B cell (primary cell): ENCODE data around the gene ADGRL2. TPM values are rescaled to one million over a fixed set of nuclear protein-coding genes. Genes with fewer than 3 reads are reported as not detected.

Experiments used
- ATAC-seq: fragments of 200-7000 bp; cut with Tn5 transposase; one replicate; pipeline ENCODE4 v1.10.0; 2021; ENCODE audit warnings: low read depth, mild to moderate bottlenecking, moderate number of reproducible peaks, moderate library complexity
- CTCF ChIA-PET: fragments of 350-600 bp; sonication (Branson Sonifier 250); formaldehyde crosslinking; loops from one replicate; lab custom pipeline; 2021; ENCODE audit warnings: antibody characterized with exemption, inconsistent platforms; lab: Charles Lee
- POLR2A ChIA-PET: fragments of 350-600 bp; sonication (Branson Sonifier 250); formaldehyde crosslinking; loops from one replicate; lab custom pipeline; 2021; ENCODE audit warnings: antibody characterized with exemption; lab: Charles Lee
- DNase-seq: peaks from one replicate; pipeline ENCODE4 v3.0.0; 2013
- H2AFZ ChIP-seq: 2 replicates; pipeline ENCODE4 v1.6.1; 2012; ENCODE audit warnings: mild to moderate bottlenecking, low read depth, low read length; ENCODE audit not compliant: insufficient read depth, poor library complexity, severe bottlenecking
- H3K27ac ChIP-seq, 2 donors: 1 replicate in 1 of 2; 2 replicates in 1 of 2; pipeline ENCODE4 v1.5.1; 2012 to 2013; ENCODE audit warnings: low read length in 2 of 2, mild to moderate bottlenecking in 2 of 2, moderate library complexity in 1 of 2
- H3K27me3 ChIP-seq, 4 experiments: fragments of 200-600 bp in 1 of 4; sonication (generic) in 1 of 4; replicated peaks in 1 of 4; 1 replicate in 2 of 4; 2 replicates in 2 of 4; pipeline versions ENCODE4 v1.6.1 to v1.7.0; 2013 to 2016; ENCODE audit warnings: low read length in 3 of 4, mild to moderate bottlenecking in 2 of 4, mixed read lengths in 1 of 4, moderate library complexity in 1 of 4; ENCODE audit not compliant: insufficient read depth in 4 of 4, control insufficient read depth in 3 of 4; ENCODE audit errors: control extremely low read depth in 1 of 4
- H3K36me3 ChIP-seq, 2 experiments: replicated peaks in 1 of 2; 1 replicate in 1 of 2; 2 replicates in 1 of 2; pipeline versions ENCODE4 v1.6.1 to v1.7.1; 2013; ENCODE audit warnings: low read length in 1 of 2; ENCODE audit not compliant: insufficient read depth in 2 of 2, control insufficient read depth in 1 of 2; ENCODE audit errors: control extremely low read depth in 1 of 2, extremely low read depth in 1 of 2
- H3K4me1 ChIP-seq, 2 donors: fragments of 200-600 bp in 1 of 2; sonication (generic) in 1 of 2; 1 replicate in 1 of 2; 2 replicates in 1 of 2; pipeline versions ENCODE4 v1.5.1 to v1.6.1; 2013 to 2017; ENCODE audit warnings: low read length in 2 of 2; ENCODE audit not compliant: control insufficient read depth in 2 of 2, insufficient read depth in 2 of 2
- H3K4me2 ChIP-seq: replicated peaks from 2 replicates; pipeline ENCODE3; 2012; ENCODE audit warnings: mild to moderate bottlenecking, low read depth, low read length; ENCODE audit not compliant: poor library complexity, severe bottlenecking
- H3K4me3 ChIP-seq, 5 experiments: fragments of 200-600 bp in 1 of 5; sonication (generic) in 1 of 5; 1 replicate in 3 of 5; 2 replicates in 2 of 5; pipeline versions ENCODE4 v1.5.1 to v1.7.0; 2011 to 2016; ENCODE audit warnings: low read length in 4 of 5, mild to moderate bottlenecking in 4 of 5, low read depth in 2 of 5, control low read depth in 1 of 5, moderate library complexity in 1 of 5; ENCODE audit not compliant: insufficient read depth in 1 of 5; ENCODE audit errors: control extremely low read depth in 1 of 5, extremely low read depth in 1 of 5
- H3K79me2 ChIP-seq: fragments of 200-600 bp; sonication (generic); one replicate; pipeline ENCODE4 v1.6.0; 2016; ENCODE audit warnings: low read length; ENCODE audit not compliant: control insufficient read depth, insufficient read depth
- H3K9ac ChIP-seq: fragments of 200-600 bp; sonication (generic); 2 replicates; pipeline ENCODE4 v1.6.1; 2017; ENCODE audit warnings: mild to moderate bottlenecking, low read length, moderate library complexity
- H3K9me3 ChIP-seq, 3 donors: one replicate each; pipeline versions ENCODE4 v1.6.1 to v1.7.1; 2013; ENCODE audit warnings: low read length in 2 of 3; ENCODE audit not compliant: control insufficient read depth in 2 of 3, insufficient read depth in 1 of 3; ENCODE audit errors: control extremely low read depth in 1 of 3
- H4K20me1 ChIP-seq: 2 replicates; pipeline ENCODE4 v1.6.0; 2012; ENCODE audit warnings: mild to moderate bottlenecking, low read length; ENCODE audit not compliant: insufficient read depth, control insufficient read depth, poor library complexity, severe bottlenecking
- H3K27ac Mint-ChIP-seq: one replicate; pipeline ENCODE4 v1.8.0; 2021; ENCODE audit warnings: mixed read lengths
- H3K27me3 Mint-ChIP-seq: one replicate; pipeline ENCODE4 v1.8.0; 2021; ENCODE audit warnings: mixed read lengths
- H3K4me1 Mint-ChIP-seq: one replicate; pipeline ENCODE4 v1.8.0; 2021; ENCODE audit warnings: mixed read lengths
- H3K4me3 Mint-ChIP-seq: one replicate; pipeline ENCODE4 v1.8.0; 2021; ENCODE audit warnings: mixed read lengths
- H3K9me3 Mint-ChIP-seq: one replicate; pipeline ENCODE4 v1.8.0; 2022; ENCODE audit warnings: mixed read lengths; ENCODE audit not compliant: insufficient read depth
- CTCF ChIP-seq: fragments of 200-600 bp; IDR thresholded peaks from one replicate; pipeline ENCODE4 v1.8.0; 2022; ENCODE audit warnings: antibody characterized with exemption, mild to moderate bottlenecking
- EZH2 ChIP-seq: IDR thresholded peaks from 2 replicates; pipeline ENCODE4 v1.6.1; 2012; ENCODE audit warnings: borderline replicate concordance, low read depth, mild to moderate bottlenecking, moderate library complexity, low read length; ENCODE audit not compliant: insufficient read depth, poor library complexity, severe bottlenecking
- WGBS: methylation state at CpG from one replicate; pipeline ENCODE4 v1.1.5; 2013; ENCODE audit warnings: missing lambda C conversion rate; ENCODE audit not compliant: insufficient coverage; 5-methylcytosine and 5-hydroxymethylcytosine counted together
- intact Hi-C: fragments of 100-400 bp; cut with micrococcal nuclease; formaldehyde crosslinking; loops from one replicate; pipeline ENCODE4 v1.10.0; 2022
- polyA plus RNA-seq: library from polyadenylated mRNA; depleted of rRNA; stranded (reverse); fragments of >200 nt; gene quantifications from 2 replicates; pipeline ENCODE4 v1.2.3, GENCODE V29; 2012
- total RNA-seq, 2 donors: library from RNA; stranded (reverse); fragments of 120-200 nt in 1 of 2; gene quantifications; 1 replicate in 1 of 2; 2 replicates in 1 of 2; pipeline versions ENCODE4 v1.2.3 to v1.2.4, GENCODE V29; 2013 to 2022

ADGRL2 gene
- total and polyA plus RNA-seq, 2 donors (not counting 1 experiment from before 2014, with no cell fraction given), result not detected

- Mint-ChIP-seq H3K27ac (no peak overlapping the region), H3K27me3 (no peaks in the 10 kb centered on the region), H3K4me3 (no peak overlapping the region), H3K4me1 (no peaks in the 10 kb centered on the region), H3K9me3 (no peaks in the 10 kb centered on the region)
- no peaks in the 10 kb centered on the region for H3K9me3 ChIP-seq
- intact Hi-C loops, result no loop called here
- ATAC-seq (no peak), DNase-seq (no peak)
- H4K20me1 ChIP-seq, result no peaks in the 10 kb centered on the region
- no peak overlapping the region for H2AFZ ChIP-seq
- H3K36me3 ChIP-seq, result no peaks in the 10 kb centered on the region
- POLR2A ChIA-PET, result no interaction called here
- no peak overlapping the region for H3K9ac ChIP-seq
- H3K4me2 ChIP-seq, result no peak overlapping the region
- CTCF ChIA-PET, result no interaction called here
- 93% methylated on average over 2 of the region's 4 CpGs for whole genome bisulfite sequencing
- no peaks in the 10 kb centered on the region for H3K4me1 ChIP-seq
- no peak overlapping the region for H3K4me3 ChIP-seq
- H3K79me2 ChIP-seq, result no peaks in the 10 kb centered on the region
- TF ChIP-seq EZH2 (no peak), CTCF (no peak)
- H3K27ac ChIP-seq, result no peak overlapping the region
- no peaks in the 10 kb centered on the region for H3K27me3 ChIP-seq
Observed at GRCh38 chr1:81824759-81825158, 24.0 kb downstream of the ADGRL2 start.

- WGBS, result no CpG with 5 or more reads among the region's 1 CpG
- H4K20me1 ChIP-seq, result no peaks in the 10 kb centered on the region
- H3K4me3 ChIP-seq, result no peak overlapping the region
- no peak overlapping the region for H2AFZ ChIP-seq
- Mint-ChIP-seq H3K27me3 (no peaks in the 10 kb centered on the region), H3K4me1 (no peaks in the 10 kb centered on the region), H3K9me3 (no peaks in the 10 kb centered on the region), H3K4me3 (no peak overlapping the region), H3K27ac (no peak overlapping the region)
- ATAC-seq, result no peak
- no peaks in the 10 kb centered on the region for H3K27me3 ChIP-seq
- CTCF ChIA-PET, result no interaction called here
- no peaks in the 10 kb centered on the region for H3K36me3 ChIP-seq
- H3K9me3 ChIP-seq, result no peaks in the 10 kb centered on the region
- H3K79me2 ChIP-seq, result no peaks in the 10 kb centered on the region
- no peak overlapping the region for H3K27ac ChIP-seq
- POLR2A ChIA-PET, result no interaction called here
- intact Hi-C loops, result no loop called here
- H3K4me1 ChIP-seq, result no peaks in the 10 kb centered on the region
- no peak overlapping the region for H3K4me2 ChIP-seq
- DNase-seq, result no peak
- TF ChIP-seq CTCF (no peak), EZH2 (no peak)
- no peak overlapping the region for H3K9ac ChIP-seq
Observed at GRCh38 chr1:81827942-81828341, 27.2 kb downstream of the ADGRL2 start.
